ENCODE data around the gene IRF9. TPM values are rescaled to one million over a fixed set of nuclear protein-coding genes. Genes with fewer than 3 reads are reported as not detected.

IRF9 gene
- total RNA-seq, 1 donor from 2014 or later: 129 TPM

DNA sequence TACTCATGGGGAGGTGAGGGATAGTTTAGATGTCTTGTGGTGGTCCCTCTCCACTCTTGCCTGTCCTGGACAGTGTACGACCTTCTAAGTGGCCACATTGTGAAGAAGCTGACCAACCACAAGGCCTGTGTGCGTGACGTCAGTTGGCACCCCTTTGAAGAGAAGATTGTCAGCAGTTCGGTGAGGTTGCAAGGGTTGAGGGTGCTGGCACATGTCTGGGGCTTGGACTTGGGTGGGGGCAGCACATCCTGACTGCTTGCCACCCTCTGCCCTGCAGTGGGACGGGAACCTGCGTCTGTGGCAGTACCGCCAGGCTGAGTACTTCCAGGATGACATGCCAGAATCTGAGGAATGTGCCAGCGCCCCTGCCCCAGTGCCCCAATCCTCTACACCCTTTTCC, 38.2 kb upstream of the IRF9 start:
- Mint-ChIP-seq H3K4me3 (ENCODE audit: low read depth) (no peak overlapping the region), H3K9me3 (no peaks in the 10 kb centered on the region), H3K4me1 (ENCODE audit: low read depth) (peaks cover 7% of the 10 kb centered on the region), H3K27me3 (ENCODE audit: low read depth) (no peaks in the 10 kb centered on the region), H3K27ac (no peak overlapping the region), H3K36me3 (ENCODE audit: low read depth) (peaks cover 52% of the 10 kb centered on the region)
- DNase-seq (ENCODE audit: low spot score): no peak
- intact Hi-C loops (cut with micrococcal nuclease): no loop called here

DNA sequence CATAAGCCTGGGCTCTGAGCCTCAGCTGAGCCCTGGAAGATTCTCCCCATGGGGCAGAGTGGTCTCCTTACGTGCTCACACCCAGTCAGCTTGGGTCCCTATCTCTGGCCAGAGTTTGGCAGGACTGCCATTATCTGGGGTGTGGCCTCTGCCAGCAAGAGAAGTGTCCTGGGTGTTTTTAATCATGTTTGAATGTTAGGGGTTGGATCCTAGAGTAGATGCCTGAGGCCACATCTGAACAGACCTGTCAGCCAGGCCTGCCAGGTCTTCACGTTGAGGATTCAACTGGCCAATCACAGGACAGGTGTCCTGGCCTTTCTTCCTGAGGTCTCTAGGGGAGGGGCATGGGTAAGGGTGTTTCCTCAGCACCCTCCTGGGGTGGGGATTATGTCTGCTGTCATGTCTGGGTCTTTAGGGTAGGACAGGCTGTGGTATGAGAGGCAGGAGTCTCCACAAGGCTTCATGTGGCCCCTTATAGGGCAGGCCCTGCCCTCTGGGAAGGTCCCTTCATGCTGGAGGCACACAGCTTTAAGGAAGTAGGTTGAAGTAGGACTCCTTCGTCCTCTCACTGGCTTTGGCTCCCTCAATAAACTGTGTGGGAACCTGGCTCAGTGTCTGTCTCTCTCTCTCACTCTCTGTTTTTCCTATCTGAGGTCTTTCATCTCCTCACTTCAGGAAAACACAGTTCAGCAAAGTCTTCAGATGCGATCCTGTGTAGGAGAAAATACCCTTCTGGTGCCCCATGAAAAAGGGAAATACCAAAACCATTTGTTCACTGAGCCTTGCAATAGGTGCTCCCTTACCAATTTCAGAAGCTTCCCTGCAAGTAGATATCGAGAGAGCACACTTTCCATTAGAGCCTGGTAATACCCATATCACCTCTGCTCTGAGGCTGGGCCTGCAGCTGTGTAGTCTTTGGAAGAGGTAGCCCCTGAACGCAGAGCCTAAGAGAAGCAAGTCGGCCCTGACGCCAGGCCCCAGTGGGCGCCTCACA, 37.3 kb upstream of the IRF9 start:
- H3K4me1 Mint-ChIP-seq (ENCODE audit: low read depth): peaks cover 5% of the 10 kb centered on the region
- no peak for DNase-seq (ENCODE audit: low spot score)
- H3K9me3 Mint-ChIP-seq: no peaks in the 10 kb centered on the region
- H3K4me3 Mint-ChIP-seq (ENCODE audit: low read depth): no peak overlapping the region
- peaks cover 44% of the 10 kb centered on the region for H3K36me3 Mint-ChIP-seq (ENCODE audit: low read depth)
- no peak overlapping the region for H3K27ac Mint-ChIP-seq
- intact Hi-C loops (cut with micrococcal nuclease): no loop called here
- H3K27me3 Mint-ChIP-seq (ENCODE audit: low read depth): no peaks in the 10 kb centered on the region

DNA sequence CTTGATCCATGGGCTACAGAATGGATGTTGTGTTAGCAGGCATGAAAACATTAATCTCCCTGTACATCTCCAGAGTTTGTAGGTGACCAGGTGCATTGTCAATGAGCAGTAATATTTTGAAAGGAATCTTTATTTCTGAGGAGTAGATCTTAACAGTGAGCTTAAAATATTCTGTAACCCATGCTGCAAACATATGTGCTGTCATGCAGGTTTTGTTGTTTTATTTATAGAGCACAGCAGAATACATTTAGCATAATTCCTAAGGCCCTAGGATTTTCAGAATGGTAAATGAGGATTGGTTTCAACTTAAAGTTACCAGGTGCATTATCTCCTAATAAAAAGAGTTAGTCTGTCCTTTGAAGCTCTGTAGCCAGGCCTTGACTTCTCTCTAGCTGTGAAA, 34.1 kb upstream of the IRF9 start:
- Mint-ChIP-seq H3K9me3 (no peaks in the 10 kb centered on the region), H3K27me3 (ENCODE audit: low read depth) (no peaks in the 10 kb centered on the region), H3K4me1 (ENCODE audit: low read depth) (peaks cover 2% of the 10 kb centered on the region), H3K36me3 (ENCODE audit: low read depth) (peaks cover 16% of the 10 kb centered on the region), H3K27ac (no peak overlapping the region), H3K4me3 (ENCODE audit: low read depth) (no peak overlapping the region)
- intact Hi-C loops (cut with micrococcal nuclease): no loop called here
- DNase-seq (ENCODE audit: low spot score): no peak

DNA sequence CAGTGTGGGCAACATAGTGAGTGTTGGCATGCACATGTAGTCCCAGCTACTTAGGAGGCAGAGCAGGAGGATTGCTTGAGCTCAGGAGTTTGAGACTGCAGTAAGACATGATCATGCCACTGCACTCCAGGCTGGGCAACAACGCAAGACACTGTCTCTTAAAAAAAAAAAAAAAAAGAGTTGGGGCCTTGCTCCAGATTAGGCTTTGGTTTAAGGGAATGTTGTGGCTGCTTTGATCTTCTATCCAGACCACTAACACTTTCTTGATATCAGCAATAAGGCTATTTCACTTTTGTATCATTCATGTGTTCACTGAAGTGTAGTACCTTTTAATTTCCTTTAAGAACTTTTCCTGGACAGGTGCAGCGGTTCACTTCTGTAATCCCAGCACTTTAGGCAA, 33.4 kb upstream of the IRF9 start:
- no peak for DNase-seq (ENCODE audit: low spot score)
- Mint-ChIP-seq H3K27ac (no peak overlapping the region), H3K36me3 (ENCODE audit: low read depth) (peaks cover 16% of the 10 kb centered on the region), H3K27me3 (ENCODE audit: low read depth) (no peaks in the 10 kb centered on the region), H3K4me1 (ENCODE audit: low read depth) (peaks cover 9% of the 10 kb centered on the region), H3K4me3 (ENCODE audit: low read depth) (no peak overlapping the region), H3K9me3 (no peaks in the 10 kb centered on the region)
- intact Hi-C loops (cut with micrococcal nuclease): no loop called here

DNA sequence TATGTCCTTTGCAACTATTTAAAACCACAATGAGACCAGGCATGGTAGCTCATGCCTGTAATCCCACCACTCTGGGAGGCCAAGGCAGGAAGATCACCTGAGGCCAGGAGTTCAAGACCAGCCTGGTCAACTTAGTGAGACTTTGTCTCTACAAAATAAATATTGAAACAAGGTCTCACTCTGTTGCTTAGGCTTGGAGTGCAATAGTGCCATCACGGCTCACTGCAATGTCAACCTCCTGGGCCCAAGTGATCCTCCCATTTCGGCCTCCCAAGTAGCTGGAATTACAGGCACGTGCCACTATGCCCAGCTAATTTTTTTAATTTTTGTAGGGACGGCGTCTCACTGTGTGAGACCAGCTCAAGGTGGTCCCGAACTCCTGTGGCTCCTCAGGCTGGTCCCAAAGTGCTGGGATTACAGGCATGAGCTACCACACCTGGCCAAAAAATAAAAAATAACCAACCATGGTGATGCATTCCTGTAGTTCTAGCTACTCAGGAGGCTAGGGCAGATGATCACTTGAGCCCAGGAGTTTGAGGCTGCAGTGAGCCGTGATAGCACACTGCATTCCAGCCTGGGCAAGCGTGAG, 31.6 kb upstream of the IRF9 start:
- Mint-ChIP-seq H3K4me3 (ENCODE audit: low read depth) (no peak overlapping the region), H3K36me3 (ENCODE audit: low read depth) (peaks cover 8% of the 10 kb centered on the region), H3K4me1 (ENCODE audit: low read depth) (peaks cover 13% of the 10 kb centered on the region), H3K27ac (no peak overlapping the region), H3K27me3 (ENCODE audit: low read depth) (no peaks in the 10 kb centered on the region), H3K9me3 (no peaks in the 10 kb centered on the region)
- intact Hi-C loops (cut with micrococcal nuclease): no loop called here
- DNase-seq (ENCODE audit: low spot score): no peak

DNA sequence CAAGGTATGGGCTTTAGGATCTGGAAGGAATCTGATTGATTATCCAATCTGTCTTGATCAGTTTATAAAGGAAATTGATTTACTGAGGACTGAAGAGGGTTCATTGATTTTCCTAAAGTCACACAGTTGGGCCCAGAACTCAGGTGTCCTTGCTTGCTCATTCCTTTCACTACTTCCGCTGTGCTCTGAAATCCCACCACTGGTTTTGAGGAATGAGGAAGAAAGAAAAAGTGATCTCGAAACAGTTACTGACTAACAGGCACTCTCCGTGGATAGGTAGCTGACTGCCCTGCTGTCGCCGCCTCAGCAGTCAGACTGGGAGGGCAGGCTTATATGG, 30.7 kb upstream of the IRF9 start, which contains the start of gene FITM1:
Gene FITM1, plus strand, starts transcription at position 280 of the 337 bp plus-strand sequence. CDS start 905 bp downstream, outside the sequence.
- no peak within 1 kb of the TSS for H3K4me3 Mint-ChIP-seq (ENCODE audit: low read depth)
- intact Hi-C loops (cut with micrococcal nuclease): no loop called here
- H3K27me3 Mint-ChIP-seq (ENCODE audit: low read depth): no peaks in the 10 kb centered on the region
- H3K9me3 Mint-ChIP-seq: no peaks in the 10 kb centered on the region
- no peak within 1 kb of the TSS for H3K27ac Mint-ChIP-seq
- DNase-seq (ENCODE audit: low spot score): no peak
- H3K4me1 Mint-ChIP-seq (ENCODE audit: low read depth): peaks cover 17% of the 10 kb centered on the region
- peaks cover 8% of the 10 kb centered on the region for H3K36me3 Mint-ChIP-seq (ENCODE audit: low read depth)

DNA sequence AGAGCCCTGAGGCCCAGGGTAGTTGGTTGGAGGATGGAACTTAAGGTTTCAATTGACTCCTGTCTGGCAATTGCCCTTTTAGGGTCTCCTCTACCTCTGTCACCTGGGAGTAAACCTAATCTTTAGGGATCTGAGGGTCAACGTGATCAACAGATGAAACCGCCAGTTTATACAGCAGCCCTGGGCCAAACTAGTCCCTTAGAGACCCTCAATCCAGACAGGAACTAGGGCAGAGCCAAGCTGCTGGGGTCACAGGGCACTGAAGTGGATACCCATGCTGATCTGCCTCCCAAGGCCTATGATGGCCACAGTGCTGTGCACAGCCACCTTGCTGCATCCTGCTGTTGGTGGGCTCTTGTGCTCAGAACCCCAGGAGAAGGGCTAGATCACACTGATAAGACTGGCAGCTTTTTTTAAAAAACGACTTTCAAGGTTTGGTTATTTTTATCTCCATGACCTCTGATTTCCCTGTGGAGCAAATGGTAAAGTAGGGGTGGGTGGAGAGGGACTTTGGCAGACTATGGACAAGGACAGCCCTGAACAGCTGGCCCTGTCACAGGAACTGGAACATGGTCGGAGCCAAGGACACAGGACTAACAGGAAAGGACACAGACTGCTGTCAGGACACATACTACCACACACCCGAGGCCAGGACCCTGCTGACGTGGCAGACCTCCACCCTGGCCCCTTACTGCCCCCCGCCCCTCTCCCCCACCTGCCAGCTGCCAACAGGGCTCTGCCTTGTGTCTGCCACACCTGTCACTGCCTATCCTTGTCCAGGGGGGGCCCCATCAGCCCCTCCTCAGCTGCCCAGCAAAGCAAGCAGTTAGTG, 30.1 kb upstream of the IRF9 start:
- Mint-ChIP-seq H3K4me3 (ENCODE audit: low read depth) (no peak overlapping the region), H3K27me3 (ENCODE audit: low read depth) (no peaks in the 10 kb centered on the region), H3K27ac (no peak overlapping the region), H3K9me3 (no peaks in the 10 kb centered on the region), H3K4me1 (ENCODE audit: low read depth) (peaks cover 20% of the 10 kb centered on the region), H3K36me3 (ENCODE audit: low read depth) (peaks cover 8% of the 10 kb centered on the region)
- no peak for DNase-seq (ENCODE audit: low spot score)
- intact Hi-C loops (cut with micrococcal nuclease): no loop called here

DNA sequence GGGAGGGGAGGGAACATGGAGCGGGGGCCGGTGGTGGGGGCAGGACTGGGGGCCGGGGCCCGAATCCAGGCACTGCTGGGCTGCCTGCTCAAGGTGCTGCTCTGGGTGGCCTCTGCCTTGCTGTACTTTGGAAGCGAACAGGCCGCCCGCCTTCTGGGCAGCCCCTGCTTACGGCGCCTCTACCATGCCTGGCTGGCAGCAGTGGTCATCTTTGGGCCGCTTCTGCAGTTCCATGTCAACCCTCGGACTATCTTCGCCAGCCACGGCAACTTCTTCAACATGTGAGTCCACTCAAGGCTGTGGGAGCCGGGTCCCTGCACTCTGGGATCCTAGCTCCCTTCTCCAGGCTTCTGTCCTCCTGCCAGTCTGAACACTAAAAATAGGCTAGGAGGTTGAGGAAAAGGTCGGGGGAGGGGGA, 29.5 kb upstream of the IRF9 start:
- H3K9me3 Mint-ChIP-seq: no peaks in the 10 kb centered on the region
- intact Hi-C loops (cut with micrococcal nuclease): no loop called here

DNA sequence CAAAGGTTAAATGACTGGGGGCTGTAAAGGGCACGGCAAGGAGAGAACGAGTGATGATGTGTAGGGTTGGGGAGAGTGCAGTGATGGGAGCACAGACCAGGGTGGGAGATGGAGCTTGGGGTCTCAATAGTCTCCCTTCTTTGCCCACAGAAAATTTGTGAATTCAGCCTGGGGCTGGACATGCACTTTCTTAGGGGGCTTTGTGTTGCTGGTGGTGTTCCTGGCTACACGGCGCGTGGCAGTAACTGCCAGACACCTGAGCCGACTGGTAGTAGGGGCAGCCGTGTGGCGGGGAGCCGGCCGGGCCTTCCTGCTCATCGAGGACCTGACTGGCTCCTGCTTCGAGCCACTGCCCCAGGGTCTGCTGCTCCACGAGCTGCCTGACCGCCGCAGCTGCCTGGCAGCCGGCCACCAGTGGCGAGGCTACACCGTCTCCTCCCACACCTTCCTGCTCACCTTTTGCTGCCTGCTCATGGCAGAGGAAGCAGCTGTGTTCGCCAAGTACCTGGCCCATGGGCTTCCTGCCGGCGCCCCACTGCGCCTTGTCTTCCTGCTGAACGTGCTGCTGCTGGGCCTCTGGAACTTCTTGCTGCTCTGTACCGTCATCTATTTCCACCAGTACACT, 28.9 kb upstream of the IRF9 start:
- intact Hi-C loops (cut with micrococcal nuclease): no loop called here
- H3K4me1 Mint-ChIP-seq (ENCODE audit: low read depth): peaks cover 27% of the 10 kb centered on the region
- no peak for DNase-seq (ENCODE audit: low spot score)
- H3K36me3 Mint-ChIP-seq (ENCODE audit: low read depth): peaks cover 16% of the 10 kb centered on the region
- H3K27me3 Mint-ChIP-seq (ENCODE audit: low read depth): no peaks in the 10 kb centered on the region
- H3K4me3 Mint-ChIP-seq (ENCODE audit: low read depth): no peak overlapping the region
- no peaks in the 10 kb centered on the region for H3K9me3 Mint-ChIP-seq
- H3K27ac Mint-ChIP-seq: no peak overlapping the region

More for the DNA sequence above, 29.5 kb upstream of the IRF9 start:
- Mint-ChIP-seq H3K4me3 (ENCODE audit: low read depth) (no peak overlapping the region), H3K27ac (no peak overlapping the region), H3K4me1 (ENCODE audit: low read depth) (peaks cover 21% of the 10 kb centered on the region), H3K36me3 (ENCODE audit: low read depth) (peaks cover 10% of the 10 kb centered on the region), H3K27me3 (ENCODE audit: low read depth) (no peaks in the 10 kb centered on the region)
- no peak for DNase-seq (ENCODE audit: low spot score)

DNA sequence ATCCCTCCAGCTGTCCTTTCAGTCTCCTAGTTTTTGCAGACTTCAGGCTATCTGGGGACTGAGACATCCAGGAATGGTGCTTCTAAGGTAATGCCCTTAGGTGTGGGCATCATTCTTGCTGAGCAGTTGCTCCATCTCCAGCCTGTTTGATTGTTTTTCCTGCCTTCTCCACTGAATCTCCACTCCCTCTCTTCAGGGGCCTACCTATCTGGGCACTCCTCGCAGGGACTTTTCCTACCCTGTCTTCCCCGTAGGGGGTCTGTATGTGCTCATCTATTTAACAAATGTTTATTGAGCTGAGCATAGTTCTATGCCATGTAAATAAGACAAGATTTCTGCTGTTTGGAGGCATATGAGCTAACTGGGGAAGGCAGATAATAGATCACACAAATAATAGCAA, 28.1 kb upstream of the IRF9 start:
- H3K36me3 Mint-ChIP-seq (ENCODE audit: low read depth): peaks cover 22% of the 10 kb centered on the region
- intact Hi-C loops (cut with micrococcal nuclease): no loop called here
- no peak overlapping the region for H3K4me3 Mint-ChIP-seq (ENCODE audit: low read depth)
- no peak overlapping the region for H3K27ac Mint-ChIP-seq
- DNase-seq (ENCODE audit: low spot score): no peak
- H3K4me1 Mint-ChIP-seq (ENCODE audit: low read depth): peaks cover 29% of the 10 kb centered on the region
- H3K9me3 Mint-ChIP-seq: no peaks in the 10 kb centered on the region
- no peaks in the 10 kb centered on the region for H3K27me3 Mint-ChIP-seq (ENCODE audit: low read depth)

DNA sequence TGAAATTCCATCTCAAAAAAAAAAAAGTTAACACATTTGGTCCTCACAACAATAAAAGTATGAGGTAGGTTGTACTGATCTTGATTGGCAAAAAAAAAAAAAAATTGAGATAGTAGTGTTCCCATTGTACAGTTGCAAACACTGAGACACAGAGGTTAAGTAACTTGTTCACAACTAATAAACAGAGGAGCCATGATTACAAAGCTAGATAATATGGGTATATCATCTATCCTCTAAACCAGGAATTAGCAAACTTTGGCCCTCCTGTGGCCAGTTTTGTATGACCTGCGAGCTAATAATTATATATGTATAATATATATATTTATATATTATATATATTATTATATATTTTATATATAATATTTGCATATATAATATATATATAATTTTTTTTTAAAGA, 27.3 kb upstream of the IRF9 start:
- Mint-ChIP-seq H3K9me3 (no peaks in the 10 kb centered on the region), H3K27ac (no peak overlapping the region), H3K27me3 (ENCODE audit: low read depth) (no peaks in the 10 kb centered on the region), H3K4me1 (ENCODE audit: low read depth) (peaks cover 35% of the 10 kb centered on the region), H3K36me3 (ENCODE audit: low read depth) (peaks cover 29% of the 10 kb centered on the region), H3K4me3 (ENCODE audit: low read depth) (no peak overlapping the region)
- DNase-seq (ENCODE audit: low spot score): no peak
- intact Hi-C loops (cut with micrococcal nuclease): no loop called here

DNA sequence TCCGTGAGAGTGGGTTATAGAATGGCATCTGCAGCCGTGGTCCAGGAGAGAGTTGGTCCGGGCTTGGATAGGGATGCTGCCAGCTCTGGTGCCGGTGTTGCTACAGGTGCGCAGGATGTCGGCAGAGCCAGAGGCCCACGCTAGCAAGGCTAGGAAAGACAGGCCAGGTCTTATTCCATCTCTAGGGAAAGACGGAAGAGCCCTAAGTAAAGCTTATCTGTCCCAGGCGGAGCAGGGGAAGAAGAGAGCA, 25.6 kb upstream of the IRF9 start:
- peaks cover 47% of the 10 kb centered on the region for H3K4me1 Mint-ChIP-seq (ENCODE audit: low read depth)
- DNase-seq (ENCODE audit: low spot score): no peak
- H3K36me3 Mint-ChIP-seq (ENCODE audit: low read depth): peaks cover 45% of the 10 kb centered on the region
- H3K27me3 Mint-ChIP-seq (ENCODE audit: low read depth): no peaks in the 10 kb centered on the region
- peak overlapping the region; percentile 86 for H3K27ac Mint-ChIP-seq
- H3K9me3 Mint-ChIP-seq: no peaks in the 10 kb centered on the region
- peak overlapping the region; percentile 91 for H3K4me3 Mint-ChIP-seq (ENCODE audit: low read depth)
- intact Hi-C loops (cut with micrococcal nuclease): no loop called here

Measured in activated T-helper 2 cell treated with anti-CD3 and anti-CD28 coated beads, Interferon-gamma antibody, Interleukin-2, Interleukin-4, amounts not matched to agents 10 μg/mL and 5 μg/mL and 100 μg/mL, durations not matched to agents 14 hours and 24 hours and 36 hours (primary cell).